ENCODE results near the gene LRIF1. TPM values are rescaled to one million over a fixed set of nuclear protein-coding genes. Genes with fewer than 3 reads are reported as not detected.

LRIF1 gene
- total RNA-seq, 4 donors from 2014 or later = 2.6 to 12.0 (median 7.6) TPM

- Histone ChIP-seq H3K9me3 (peaks cover 0 to 7% of the 10 kb centered on the region in 2 donors), H3K4me3 (no peak overlapping the region), H3K4me1 (no peaks in the 10 kb centered on the region), H3K27me3 (no peaks in the 10 kb centered on the region), H3K36me3 (no peaks in the 10 kb centered on the region), H3K27ac (no peak overlapping the region)
- intact Hi-C loops (cut with DNase I; ENCODE audit: low total_unique reads) = no loop called here
- DNase-seq = no peak
- TF ChIP-seq POLR2A (IDR thresholded peaks at IDR 0.05) = no peak
- TF ChIP-seq, protein P1, sequence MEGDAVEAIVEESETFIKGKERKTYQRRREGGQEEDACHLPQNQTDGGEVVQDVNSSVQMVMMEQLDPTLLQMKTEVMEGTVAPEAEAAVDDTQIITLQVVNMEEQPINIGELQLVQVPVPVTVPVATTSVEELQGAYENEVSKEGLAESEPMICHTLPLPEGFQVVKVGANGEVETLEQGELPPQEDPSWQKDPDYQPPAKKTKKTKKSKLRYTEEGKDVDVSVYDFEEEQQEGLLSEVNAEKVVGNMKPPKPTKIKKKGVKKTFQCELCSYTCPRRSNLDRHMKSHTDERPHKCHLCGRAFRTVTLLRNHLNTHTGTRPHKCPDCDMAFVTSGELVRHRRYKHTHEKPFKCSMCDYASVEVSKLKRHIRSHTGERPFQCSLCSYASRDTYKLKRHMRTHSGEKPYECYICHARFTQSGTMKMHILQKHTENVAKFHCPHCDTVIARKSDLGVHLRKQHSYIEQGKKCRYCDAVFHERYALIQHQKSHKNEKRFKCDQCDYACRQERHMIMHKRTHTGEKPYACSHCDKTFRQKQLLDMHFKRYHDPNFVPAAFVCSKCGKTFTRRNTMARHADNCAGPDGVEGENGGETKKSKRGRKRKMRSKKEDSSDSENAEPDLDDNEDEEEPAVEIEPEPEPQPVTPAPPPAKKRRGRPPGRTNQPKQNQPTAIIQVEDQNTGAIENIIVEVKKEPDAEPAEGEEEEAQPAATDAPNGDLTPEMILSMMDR (IDR thresholded peaks at IDR 0.05) = no peak
These were observed 34.8 kb downstream of the LRIF1 start for GRCh38 chr1:110928904-110929303.

DNA sequence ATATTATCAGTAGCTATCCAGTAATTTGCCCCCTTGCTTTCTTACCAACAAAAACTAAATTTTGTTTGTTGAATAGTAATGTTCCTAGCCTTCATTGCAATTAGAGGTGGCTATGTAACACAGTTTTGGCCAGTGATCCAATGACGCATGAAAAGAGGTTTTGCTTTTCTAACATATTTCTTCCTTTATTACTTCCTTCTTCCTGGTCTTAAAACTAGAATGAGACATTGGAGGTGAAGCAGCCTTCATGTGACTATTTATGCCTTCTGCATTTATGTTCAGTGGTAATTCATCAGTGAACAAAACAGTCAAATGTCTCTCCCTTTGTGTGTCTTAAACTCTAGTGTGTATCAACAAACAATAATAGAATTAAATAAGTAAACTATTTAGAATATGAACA lies 35.5 kb downstream of the LRIF1 start:
- intact Hi-C loops (cut with DNase I; ENCODE audit: low total_unique reads) = no loop called here
- no peak for DNase-seq
- Histone ChIP-seq H3K36me3 (no peaks in the 10 kb centered on the region), H3K27me3 (no peaks in the 10 kb centered on the region), H3K9me3 (peaks cover 0 to 7% of the 10 kb centered on the region in 2 donors), H3K4me1 (no peaks in the 10 kb centered on the region), H3K4me3 (no peak overlapping the region), H3K27ac (no peak overlapping the region)
- TF ChIP-seq, protein P1 (IDR thresholded peaks at IDR 0.05) = no peak
- no peak for TF ChIP-seq POLR2A (IDR thresholded peaks at IDR 0.05)

DNA sequence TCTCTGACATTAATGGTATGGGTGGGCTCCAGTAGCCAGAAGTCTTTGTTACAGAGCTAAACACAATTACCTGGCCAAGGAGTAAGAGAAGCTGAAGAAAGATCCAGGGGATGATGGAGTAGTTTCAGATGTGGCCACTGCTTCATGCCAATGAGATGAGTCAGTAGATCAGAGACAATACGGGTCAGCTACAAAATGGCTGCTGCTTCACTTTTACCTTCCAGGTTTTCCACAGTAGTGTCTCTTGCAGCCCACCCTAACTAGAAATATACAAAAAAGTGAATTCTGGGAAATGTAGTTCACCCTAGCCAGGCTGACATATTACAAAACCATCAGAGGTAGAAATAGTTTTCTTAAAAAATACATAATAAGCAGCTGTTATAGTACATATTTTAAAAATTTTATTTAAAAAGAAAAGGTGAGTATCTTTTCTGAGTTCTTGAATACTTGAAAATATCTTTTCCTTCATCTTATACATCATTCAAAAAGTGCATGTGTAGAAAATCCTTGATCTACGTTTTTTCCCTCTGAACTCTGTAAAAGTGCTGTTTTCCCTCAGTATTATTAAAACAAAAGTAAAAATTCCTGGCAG lies 36.1 kb downstream of the LRIF1 start:
- Histone ChIP-seq H3K9me3 (peaks cover 0 to 7% of the 10 kb centered on the region in 2 donors), H3K4me3 (no peak overlapping the region), H3K27ac (no peak overlapping the region), H3K36me3 (no peaks in the 10 kb centered on the region), H3K4me1 (no peaks in the 10 kb centered on the region), H3K27me3 (no peaks in the 10 kb centered on the region)
- intact Hi-C loops (cut with DNase I; ENCODE audit: low total_unique reads) = no loop called here
- DNase-seq = no peak
- no peak for TF ChIP-seq POLR2A (IDR thresholded peaks at IDR 0.05)
- TF ChIP-seq, protein P1 (IDR thresholded peaks at IDR 0.05) = no peak

- no peaks in the 10 kb centered on the region for H3K4me1 ChIP-seq
- no peak overlapping the region for H3K4me3 ChIP-seq
- no peak for TF ChIP-seq POLR2A (IDR thresholded peaks at IDR 0.05)
- TF ChIP-seq, protein P1 (IDR thresholded peaks at IDR 0.05) = no peak
- H3K9me3 ChIP-seq = no peaks in the 10 kb centered on the region
- H3K27me3 ChIP-seq = no peaks in the 10 kb centered on the region
- H3K36me3 ChIP-seq = no peaks in the 10 kb centered on the region
- H3K27ac ChIP-seq = no peak overlapping the region
- intact Hi-C loops (cut with DNase I; ENCODE audit: low total_unique reads) = no loop called here
- DNase-seq = no peak
These were observed 41.8 kb downstream of the LRIF1 start for GRCh38 chr1:110921953-110922352.

- DNase-seq = no peak
- Histone ChIP-seq H3K27me3 (no peaks in the 10 kb centered on the region), H3K36me3 (no peaks in the 10 kb centered on the region), H3K27ac (no peak overlapping the region), H3K4me3 (no peak overlapping the region), H3K4me1 (no peaks in the 10 kb centered on the region), H3K9me3 (no peaks in the 10 kb centered on the region)
- TF ChIP-seq POLR2A (IDR thresholded peaks at IDR 0.05) = no peak
- TF ChIP-seq, protein P1 (IDR thresholded peaks at IDR 0.05) = no peak
- intact Hi-C loops (cut with DNase I; ENCODE audit: low total_unique reads) = no loop called here
These were observed 45.7 kb downstream of the LRIF1 start for GRCh38 chr1:110918016-110918415.

Data from uterus (tissue), 4 donors.